Measurements from ENCODE around the gene FXYD1.

- TF ChIP-seq TCF7L2 (IDR thresholded peaks at IDR 0.05; ENCODE audit: low read depth, low read length) (no peak), POLR2AphosphoS5 (IDR thresholded peaks at IDR 0.05; ENCODE audit: low read depth, low read length) (no peak), REST (IDR thresholded peaks at IDR 0.05; ENCODE audit: insufficient read depth in 1 of 2, low read depth in 2 of 2, low read length in 1 of 2) (no peak)
- TF ChIP-seq, protein P1, sequence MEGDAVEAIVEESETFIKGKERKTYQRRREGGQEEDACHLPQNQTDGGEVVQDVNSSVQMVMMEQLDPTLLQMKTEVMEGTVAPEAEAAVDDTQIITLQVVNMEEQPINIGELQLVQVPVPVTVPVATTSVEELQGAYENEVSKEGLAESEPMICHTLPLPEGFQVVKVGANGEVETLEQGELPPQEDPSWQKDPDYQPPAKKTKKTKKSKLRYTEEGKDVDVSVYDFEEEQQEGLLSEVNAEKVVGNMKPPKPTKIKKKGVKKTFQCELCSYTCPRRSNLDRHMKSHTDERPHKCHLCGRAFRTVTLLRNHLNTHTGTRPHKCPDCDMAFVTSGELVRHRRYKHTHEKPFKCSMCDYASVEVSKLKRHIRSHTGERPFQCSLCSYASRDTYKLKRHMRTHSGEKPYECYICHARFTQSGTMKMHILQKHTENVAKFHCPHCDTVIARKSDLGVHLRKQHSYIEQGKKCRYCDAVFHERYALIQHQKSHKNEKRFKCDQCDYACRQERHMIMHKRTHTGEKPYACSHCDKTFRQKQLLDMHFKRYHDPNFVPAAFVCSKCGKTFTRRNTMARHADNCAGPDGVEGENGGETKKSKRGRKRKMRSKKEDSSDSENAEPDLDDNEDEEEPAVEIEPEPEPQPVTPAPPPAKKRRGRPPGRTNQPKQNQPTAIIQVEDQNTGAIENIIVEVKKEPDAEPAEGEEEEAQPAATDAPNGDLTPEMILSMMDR (IDR thresholded peaks at IDR 0.05): no peak
Measured at GRCh38 chr19:35178701-35179100, 40.1 kb downstream of the FXYD1 start.

All from Panc1 (cell line).